HEK293 (cell line): ENCODE results near the gene CBX2.
A peak's percentile ranks its signal among the peaks of the same experiment; 100 is the strongest.

Experiments
- CTCF ChIA-PET: fragments of 350-600 bp; formaldehyde crosslinking; extraction: SDS; loops from one replicate; lab custom pipeline; 2021; ENCODE audit warnings: antibody characterized with exemption; lab: Yijun Ruan, JAX
- POLR2A ChIA-PET: fragments of 300-600 bp; formaldehyde crosslinking; extraction: SDS; loops from one replicate; lab custom pipeline; 2020; ENCODE audit warnings: antibody characterized with exemption, inconsistent platforms; lab: Yijun Ruan, JAX
- H3K27ac ChIP-seq: fragments of 200-500 bp; sonication (Bioruptor generic); 2 replicates; pipeline ENCODE4 v1.5.1; 2014; ENCODE audit warnings: low read depth, low read length, control low read depth, inconsistent platforms; ENCODE audit errors: extremely low read depth
- H3K36me3 ChIP-seq, 2 experiments: fragments of 200-500 bp in 1 of 2; sonication (Bioruptor generic) in 1 of 2; 1 replicate in 1 of 2; 2 replicates in 1 of 2; pipeline ENCODE4 v1.5.1; 2014 to 2017; ENCODE audit warnings: inconsistent platforms in 2 of 2, low read length in 2 of 2; ENCODE audit not compliant: control insufficient read depth in 2 of 2, insufficient read depth in 1 of 2
- H3K4me1 ChIP-seq: fragments of 200-500 bp; sonication (Bioruptor generic); 2 replicates; pipeline ENCODE4 v1.5.1; 2014; ENCODE audit warnings: mild to moderate bottlenecking, low read length, inconsistent platforms; ENCODE audit not compliant: control insufficient read depth, insufficient read depth
- H3K4me3 ChIP-seq: 2 replicates; pipeline ENCODE4 v1.5.1; 2011; ENCODE audit warnings: low read depth, mild to moderate bottlenecking, control low read depth, low read length, moderate library complexity
- H3K9me3 ChIP-seq: fragments of 200-500 bp; sonication (Bioruptor generic); 2 replicates; pipeline ENCODE4 v1.5.1; 2014; ENCODE audit warnings: low read depth, low read length, inconsistent platforms; ENCODE audit not compliant: control insufficient read depth, insufficient read depth
- GLIS2 ChIP-seq: fragments of 450-650 bp; formaldehyde crosslinking; IDR thresholded peaks from 2 replicates; pipeline ENCODE4 v1.5.1; 2016; ENCODE audit warnings: missing biosample characterization, missing genetic modification characterization
- IKZF3 ChIP-seq: fragments of 450-650 bp; IDR thresholded peaks from 2 replicates; pipeline ENCODE4 v1.5.0; 2018; ENCODE audit warnings: missing biosample characterization, mild to moderate bottlenecking, missing genetic modification characterization, moderate library complexity
- PRDM1 ChIP-seq: fragments of 450-650 bp; formaldehyde crosslinking; IDR thresholded peaks from 2 replicates; pipeline ENCODE4; 2016; ENCODE audit warnings: missing biosample characterization, missing genetic modification characterization
- SP2 ChIP-seq: fragments of 450-650 bp; formaldehyde crosslinking; IDR thresholded peaks from 2 replicates; pipeline ENCODE4 v1.5.1; 2016; ENCODE audit warnings: missing biosample characterization, missing genetic modification characterization
- ZBTB17 ChIP-seq: fragments of 450-650 bp; formaldehyde crosslinking; IDR thresholded peaks from 2 replicates; pipeline ENCODE4 v1.5.1; 2016; ENCODE audit warnings: missing biosample characterization, missing genetic modification characterization
- ZBTB48 ChIP-seq: fragments of 450-650 bp; formaldehyde crosslinking; IDR thresholded peaks from 2 replicates; pipeline ENCODE4 v1.5.1; 2016; ENCODE audit warnings: missing biosample characterization, missing genetic modification characterization
- ZBTB8A ChIP-seq: fragments of 450-650 bp; formaldehyde crosslinking; IDR thresholded peaks from 2 replicates; pipeline ENCODE4 v1.5.1; 2016; ENCODE audit warnings: missing biosample characterization, missing genetic modification characterization
- ZFP69B ChIP-seq: fragments of 450-650 bp; formaldehyde crosslinking; IDR thresholded peaks from 2 replicates; pipeline ENCODE4 v1.5.1; 2016; ENCODE audit warnings: missing biosample characterization, missing genetic modification characterization
- ZIC2 ChIP-seq: fragments of 450-650 bp; formaldehyde crosslinking; IDR thresholded peaks from 2 replicates; pipeline ENCODE4 v1.5.1; 2016; ENCODE audit warnings: missing biosample characterization, missing genetic modification characterization
- ZNF121 ChIP-seq: fragments of 450-650 bp; formaldehyde crosslinking; IDR thresholded peaks from 2 replicates; pipeline ENCODE4 v1.5.1; 2016; ENCODE audit warnings: missing biosample characterization, missing genetic modification characterization
- ZNF138 ChIP-seq: fragments of 450-650 bp; formaldehyde crosslinking; IDR thresholded peaks from 2 replicates; pipeline ENCODE4 v1.5.1; 2016; ENCODE audit warnings: missing biosample characterization, missing genetic modification characterization, borderline replicate concordance
- ZNF239 ChIP-seq: fragments of 450-650 bp; formaldehyde crosslinking; IDR thresholded peaks from 2 replicates; pipeline ENCODE4 v1.5.1; 2016; ENCODE audit warnings: missing biosample characterization, missing genetic modification characterization
- ZNF341 ChIP-seq: fragments of 450-650 bp; formaldehyde crosslinking; IDR thresholded peaks from 2 replicates; pipeline ENCODE4; 2016; ENCODE audit warnings: low read depth, missing biosample characterization, missing genetic modification characterization
- ZNF366 ChIP-seq: fragments of 450-650 bp; formaldehyde crosslinking; conservative IDR thresholded peaks from 2 replicates; pipeline ENCODE4 v1.5.1; 2016; ENCODE audit warnings: missing biosample characterization, missing genetic modification characterization
- ZNF600 ChIP-seq: fragments of 450-650 bp; formaldehyde crosslinking; IDR thresholded peaks from 2 replicates; pipeline ENCODE4 v1.5.1; 2016; ENCODE audit warnings: missing biosample characterization, missing genetic modification characterization
- ZNF837 ChIP-seq: fragments of 450-650 bp; formaldehyde crosslinking; IDR thresholded peaks from 2 replicates; pipeline ENCODE4 v1.5.1; 2016; ENCODE audit warnings: missing biosample characterization, missing genetic modification characterization
- ZSCAN16 ChIP-seq: fragments of 450-650 bp; formaldehyde crosslinking; IDR thresholded peaks from 2 replicates; pipeline ENCODE4 v1.5.1; 2016; ENCODE audit warnings: missing biosample characterization, missing genetic modification characterization
- TF ChIP-seq, protein P1 (sequence below): fragments of 450-650 bp; formaldehyde crosslinking; IDR thresholded peaks from 2 replicates; pipeline ENCODE4 v1.5.1; 2016; ENCODE audit warnings: missing biosample characterization, missing genetic modification characterization
- TF ChIP-seq, protein P2 (sequence below): fragments of 450-650 bp; formaldehyde crosslinking; IDR thresholded peaks from 2 replicates; pipeline ENCODE4 v1.5.1; 2017; ENCODE audit warnings: missing biosample characterization, missing genetic modification characterization
- TF ChIP-seq, protein P3 (sequence below): fragments of 450-650 bp; formaldehyde crosslinking; IDR thresholded peaks from 2 replicates; pipeline ENCODE4 v1.5.1; 2016; ENCODE audit warnings: missing biosample characterization, missing genetic modification characterization
- TF ChIP-seq, protein P4 (sequence below): fragments of 450-650 bp; formaldehyde crosslinking; IDR thresholded peaks from 2 replicates; pipeline ENCODE4 v1.5.1; 2016; ENCODE audit warnings: missing biosample characterization, missing genetic modification characterization
- TF ChIP-seq, protein P5 (sequence below): fragments of 450-650 bp; formaldehyde crosslinking; IDR thresholded peaks from 2 replicates; pipeline ENCODE4 v1.5.1; 2016; ENCODE audit warnings: missing biosample characterization, missing genetic modification characterization
- TF ChIP-seq, protein P6 (sequence below): fragments of 450-650 bp; formaldehyde crosslinking; optimal IDR thresholded peaks from 2 replicates; pipeline ENCODE3; 2016; ENCODE audit warnings: missing biosample characterization, mild to moderate bottlenecking, missing genetic modification characterization

Gene CBX2

DNA sequence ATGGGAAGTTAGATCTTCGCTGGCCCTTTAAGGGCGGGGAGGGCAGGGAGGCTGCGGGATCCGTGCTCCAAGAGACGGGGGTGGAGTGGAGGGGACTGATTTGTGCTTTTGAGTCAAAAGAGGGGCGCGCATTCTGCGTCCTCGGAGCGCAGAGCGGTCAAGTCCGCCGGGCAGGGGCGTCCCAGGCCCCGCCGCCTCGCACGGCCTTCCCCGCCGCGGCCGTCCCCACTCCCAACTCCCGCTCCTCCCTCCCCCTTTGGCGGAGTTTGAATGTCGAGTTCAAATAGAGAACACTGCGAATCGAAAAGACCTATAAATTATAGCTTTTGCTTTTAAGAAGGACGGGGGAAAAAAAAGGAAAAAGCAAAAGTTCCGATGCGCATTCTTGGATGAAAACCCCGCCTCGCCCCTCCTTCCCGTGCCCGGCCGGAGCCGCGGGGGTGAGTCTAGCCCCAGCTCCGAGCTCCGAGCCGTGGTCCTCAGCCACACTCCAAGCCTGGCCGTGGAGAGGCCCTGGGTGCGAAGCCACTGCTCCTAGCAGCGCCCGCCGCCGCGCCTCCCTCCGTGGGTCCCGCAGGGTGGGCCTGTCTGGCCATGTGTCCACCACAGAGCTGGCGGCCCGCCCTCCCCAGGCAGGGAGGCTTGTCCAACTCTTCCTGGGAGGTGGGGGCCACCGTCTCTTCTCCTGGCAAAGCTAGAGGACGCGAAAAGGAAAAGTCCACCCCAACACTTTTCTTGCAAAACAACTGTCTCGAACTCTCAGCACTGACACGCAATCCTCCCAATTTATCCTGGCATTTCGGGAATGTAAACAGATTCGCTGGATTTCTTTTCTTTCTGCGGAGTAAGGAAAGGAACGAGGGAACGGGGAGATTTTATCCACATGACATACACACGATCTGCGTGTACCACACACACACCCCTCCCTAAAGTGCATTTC is 15.3 kb downstream of the CBX2 start:
- Histone ChIP-seq H3K4me1 (peaks cover 16% of the 10 kb centered on the region), H3K27ac (0 out of 2 replicates have a peak overlapping the region, but pooled peaks have one; percentile 49), H3K4me3 (no peak overlapping the region), H3K9me3 (no peaks in the 10 kb centered on the region), H3K36me3 (peaks cover 0 to 15% of the 10 kb centered on the region in 2 experiments; a peak in 1 of 3 replicates)
- TF ChIP-seq ZNF837 (tag by site-specific recombination) (no peak), ZFP69B (tag by site-specific recombination) (peak; percentile 57; the same call in 1 of the 2 replicates), ZNF366 (tag by site-specific recombination) (peak; percentile 63), IKZF3 (tag by site-specific recombination) (peak; percentile 77), SP2 (peak; percentile 77), ZNF341 (tag by site-specific recombination) (peak; percentile 62), ZNF600 (tag by site-specific recombination) (peak; percentile 89), ZSCAN16 (tag by site-specific recombination) (peak; percentile 80), ZBTB8A (tag by site-specific recombination) (0 out of 2 replicates have a peak, but pooled peaks have one; percentile 23), ZNF121 (tag by site-specific recombination) (peak; percentile 74; the same call in 1 of the 2 replicates), ZNF138 (tag by site-specific recombination) (no peak), PRDM1 (tag by site-specific recombination) (peak; percentile 62; the same call in 1 of the 2 replicates), ZNF239 (tag by site-specific recombination) (no peak), GLIS2 (tag by site-specific recombination) (0 out of 2 replicates have a peak, but pooled peaks have one; percentile 12), ZBTB48 (tag by site-specific recombination) (peak; percentile 85), ZIC2 (tag by site-specific recombination) (0 out of 2 replicates have a peak, but pooled peaks have one; percentile 27), ZBTB17 (tag by site-specific recombination) (peak; percentile 23; the same call in 1 of the 2 replicates)
- TF ChIP-seq, protein P1, sequence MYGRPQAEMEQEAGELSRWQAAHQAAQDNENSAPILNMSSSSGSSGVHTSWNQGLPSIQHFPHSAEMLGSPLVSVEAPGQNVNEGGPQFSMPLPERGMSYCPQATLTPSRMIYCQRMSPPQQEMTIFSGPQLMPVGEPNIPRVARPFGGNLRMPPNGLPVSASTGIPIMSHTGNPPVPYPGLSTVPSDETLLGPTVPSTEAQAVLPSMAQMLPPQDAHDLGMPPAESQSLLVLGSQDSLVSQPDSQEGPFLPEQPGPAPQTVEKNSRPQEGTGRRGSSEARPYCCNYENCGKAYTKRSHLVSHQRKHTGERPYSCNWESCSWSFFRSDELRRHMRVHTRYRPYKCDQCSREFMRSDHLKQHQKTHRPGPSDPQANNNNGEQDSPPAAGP (tag by site-specific recombination) = peak; percentile 27; the same call in 1 of the 2 replicates
- TF ChIP-seq, protein P2, sequence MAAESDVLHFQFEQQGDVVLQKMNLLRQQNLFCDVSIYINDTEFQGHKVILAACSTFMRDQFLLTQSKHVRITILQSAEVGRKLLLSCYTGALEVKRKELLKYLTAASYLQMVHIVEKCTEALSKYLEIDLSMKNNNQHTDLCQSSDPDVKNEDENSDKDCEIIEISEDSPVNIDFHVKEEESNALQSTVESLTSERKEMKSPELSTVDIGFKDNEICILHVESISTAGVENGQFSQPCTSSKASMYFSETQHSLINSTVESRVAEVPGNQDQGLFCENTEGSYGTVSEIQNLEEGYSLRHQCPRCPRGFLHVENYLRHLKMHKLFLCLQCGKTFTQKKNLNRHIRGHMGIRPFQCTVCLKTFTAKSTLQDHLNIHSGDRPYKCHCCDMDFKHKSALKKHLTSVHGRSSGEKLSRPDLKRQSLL = no peak
- TF ChIP-seq, protein P3, sequence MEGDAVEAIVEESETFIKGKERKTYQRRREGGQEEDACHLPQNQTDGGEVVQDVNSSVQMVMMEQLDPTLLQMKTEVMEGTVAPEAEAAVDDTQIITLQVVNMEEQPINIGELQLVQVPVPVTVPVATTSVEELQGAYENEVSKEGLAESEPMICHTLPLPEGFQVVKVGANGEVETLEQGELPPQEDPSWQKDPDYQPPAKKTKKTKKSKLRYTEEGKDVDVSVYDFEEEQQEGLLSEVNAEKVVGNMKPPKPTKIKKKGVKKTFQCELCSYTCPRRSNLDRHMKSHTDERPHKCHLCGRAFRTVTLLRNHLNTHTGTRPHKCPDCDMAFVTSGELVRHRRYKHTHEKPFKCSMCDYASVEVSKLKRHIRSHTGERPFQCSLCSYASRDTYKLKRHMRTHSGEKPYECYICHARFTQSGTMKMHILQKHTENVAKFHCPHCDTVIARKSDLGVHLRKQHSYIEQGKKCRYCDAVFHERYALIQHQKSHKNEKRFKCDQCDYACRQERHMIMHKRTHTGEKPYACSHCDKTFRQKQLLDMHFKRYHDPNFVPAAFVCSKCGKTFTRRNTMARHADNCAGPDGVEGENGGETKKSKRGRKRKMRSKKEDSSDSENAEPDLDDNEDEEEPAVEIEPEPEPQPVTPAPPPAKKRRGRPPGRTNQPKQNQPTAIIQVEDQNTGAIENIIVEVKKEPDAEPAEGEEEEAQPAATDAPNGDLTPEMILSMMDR = no peak
- TF ChIP-seq, protein P4, sequence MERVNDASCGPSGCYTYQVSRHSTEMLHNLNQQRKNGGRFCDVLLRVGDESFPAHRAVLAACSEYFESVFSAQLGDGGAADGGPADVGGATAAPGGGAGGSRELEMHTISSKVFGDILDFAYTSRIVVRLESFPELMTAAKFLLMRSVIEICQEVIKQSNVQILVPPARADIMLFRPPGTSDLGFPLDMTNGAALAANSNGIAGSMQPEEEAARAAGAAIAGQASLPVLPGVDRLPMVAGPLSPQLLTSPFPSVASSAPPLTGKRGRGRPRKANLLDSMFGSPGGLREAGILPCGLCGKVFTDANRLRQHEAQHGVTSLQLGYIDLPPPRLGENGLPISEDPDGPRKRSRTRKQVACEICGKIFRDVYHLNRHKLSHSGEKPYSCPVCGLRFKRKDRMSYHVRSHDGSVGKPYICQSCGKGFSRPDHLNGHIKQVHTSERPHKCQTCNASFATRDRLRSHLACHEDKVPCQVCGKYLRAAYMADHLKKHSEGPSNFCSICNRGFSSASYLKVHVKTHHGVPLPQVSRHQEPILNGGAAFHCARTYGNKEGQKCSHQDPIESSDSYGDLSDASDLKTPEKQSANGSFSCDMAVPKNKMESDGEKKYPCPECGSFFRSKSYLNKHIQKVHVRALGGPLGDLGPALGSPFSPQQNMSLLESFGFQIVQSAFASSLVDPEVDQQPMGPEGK = peak; percentile 60
- TF ChIP-seq, protein P5, sequence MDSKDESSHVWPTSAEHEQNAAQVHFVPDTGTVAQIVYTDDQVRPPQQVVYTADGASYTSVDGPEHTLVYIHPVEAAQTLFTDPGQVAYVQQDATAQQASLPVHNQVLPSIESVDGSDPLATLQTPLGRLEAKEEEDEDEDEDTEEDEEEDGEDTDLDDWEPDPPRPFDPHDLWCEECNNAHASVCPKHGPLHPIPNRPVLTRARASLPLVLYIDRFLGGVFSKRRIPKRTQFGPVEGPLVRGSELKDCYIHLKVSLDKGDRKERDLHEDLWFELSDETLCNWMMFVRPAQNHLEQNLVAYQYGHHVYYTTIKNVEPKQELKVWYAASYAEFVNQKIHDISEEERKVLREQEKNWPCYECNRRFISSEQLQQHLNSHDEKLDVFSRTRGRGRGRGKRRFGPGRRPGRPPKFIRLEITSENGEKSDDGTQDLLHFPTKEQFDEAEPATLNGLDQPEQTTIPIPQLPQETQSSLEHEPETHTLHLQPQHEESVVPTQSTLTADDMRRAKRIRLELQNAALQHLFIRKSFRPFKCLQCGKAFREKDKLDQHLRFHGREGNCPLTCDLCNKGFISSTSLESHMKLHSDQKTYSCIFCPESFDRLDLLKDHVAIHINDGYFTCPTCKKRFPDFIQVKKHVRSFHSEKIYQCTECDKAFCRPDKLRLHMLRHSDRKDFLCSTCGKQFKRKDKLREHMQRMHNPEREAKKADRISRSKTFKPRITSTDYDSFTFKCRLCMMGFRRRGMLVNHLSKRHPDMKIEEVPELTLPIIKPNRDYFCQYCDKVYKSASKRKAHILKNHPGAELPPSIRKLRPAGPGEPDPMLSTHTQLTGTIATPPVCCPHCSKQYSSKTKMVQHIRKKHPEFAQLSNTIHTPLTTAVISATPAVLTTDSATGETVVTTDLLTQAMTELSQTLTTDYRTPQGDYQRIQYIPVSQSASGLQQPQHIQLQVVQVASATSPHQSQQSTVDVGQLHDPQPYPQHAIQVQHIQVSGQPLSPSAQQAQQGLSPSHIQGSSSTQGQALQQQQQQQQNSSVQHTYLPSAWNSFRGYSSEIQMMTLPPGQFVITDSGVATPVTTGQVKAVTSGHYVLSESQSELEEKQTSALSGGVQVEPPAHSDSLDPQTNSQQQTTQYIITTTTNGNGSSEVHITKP (tag by site-specific recombination) = peak; percentile 84
- TF ChIP-seq, protein P6, sequence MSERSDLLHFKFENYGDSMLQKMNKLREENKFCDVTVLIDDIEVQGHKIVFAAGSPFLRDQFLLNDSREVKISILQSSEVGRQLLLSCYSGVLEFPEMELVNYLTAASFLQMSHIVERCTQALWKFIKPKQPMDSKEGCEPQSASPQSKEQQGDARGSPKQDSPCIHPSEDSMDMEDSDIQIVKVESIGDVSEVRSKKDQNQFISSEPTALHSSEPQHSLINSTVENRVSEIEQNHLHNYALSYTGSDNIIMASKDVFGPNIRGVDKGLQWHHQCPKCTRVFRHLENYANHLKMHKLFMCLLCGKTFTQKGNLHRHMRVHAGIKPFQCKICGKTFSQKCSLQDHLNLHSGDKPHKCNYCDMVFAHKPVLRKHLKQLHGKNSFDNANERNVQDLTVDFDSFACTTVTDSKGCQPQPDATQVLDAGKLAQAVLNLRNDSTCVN (tag by site-specific recombination) = peak; percentile 42
- ChIA-PET POLR2A (interaction anchor here (0.9 to 2.1 kb wide), 6 partner anchors 12 to 52 kb away, joined by 3 to 8 read pairs (median 4); partner anchors contain the start of genes CBX2 and CBX4), CTCF (interaction anchor here (0.5 to 2.0 kb wide), 13 partner anchors 15 to 1084 kb away, joined by 3 to 7 read pairs (median 4); no protein-coding TSS in a partner anchor)
